Smooth muscle cell (in vitro differentiated cells): ENCODE results near the gene HBM. TPM values are rescaled to one million over a fixed set of nuclear protein-coding genes. Genes with fewer than 3 reads are reported as not detected.

Experiments
- DNase-seq: peaks from one replicate; lab custom pipeline; 2025; ENCODE audit not compliant: unreplicated experiment; lab: John Stamatoyannopoulos, UW
- H2AFZ ChIP-seq: fragments of 200-600 bp; sonication (generic); 2 replicates; pipeline ENCODE4 v1.6.0; 2016; ENCODE audit warnings: antibody characterized with exemption, low read depth, mild to moderate bottlenecking
- H3F3A ChIP-seq: fragments of 200-600 bp; sonication (generic); 2 replicates; pipeline ENCODE4 v1.6.0; 2017; ENCODE audit warnings: antibody characterized with exemption, low read depth
- H3K27ac ChIP-seq: fragments of 200-600 bp; sonication (generic); 2 replicates; pipeline ENCODE4 v1.5.1; 2016; ENCODE audit warnings: low read depth, mild to moderate bottlenecking
- H3K27me3 ChIP-seq: fragments of 200-600 bp; sonication (generic); 2 replicates; pipeline ENCODE4 v1.6.1; 2016; ENCODE audit warnings: low read depth, mild to moderate bottlenecking
- H3K36me3 ChIP-seq: fragments of 200-600 bp; sonication (generic); 2 replicates; pipeline ENCODE4 v1.5.1; 2016; ENCODE audit warnings: low read depth
- H3K4me1 ChIP-seq: fragments of 200-600 bp; sonication (generic); 2 replicates; pipeline ENCODE4 v1.5.1; 2016; ENCODE audit warnings: low read depth
- H3K4me2 ChIP-seq: fragments of 200-600 bp; sonication (generic); 2 replicates; pipeline ENCODE4 v1.6.0; 2016; ENCODE audit warnings: mild to moderate bottlenecking
- H3K4me3 ChIP-seq: fragments of 200-600 bp; sonication (generic); 2 replicates; pipeline ENCODE4 v1.5.1; 2016; ENCODE audit warnings: mild to moderate bottlenecking
- H3K79me2 ChIP-seq: fragments of 200-600 bp; sonication (generic); 2 replicates; pipeline ENCODE4 v1.6.0; 2016; ENCODE audit warnings: low read depth, mild to moderate bottlenecking
- H3K9ac ChIP-seq: fragments of 200-600 bp; sonication (generic); 2 replicates; pipeline ENCODE4 v1.6.0; 2016; ENCODE audit warnings: low read depth
- H3K9me3 ChIP-seq: fragments of 200-600 bp; sonication (generic); replicated peaks from 2 replicates; pipeline ENCODE4 v1.5.1; 2016; ENCODE audit warnings: low read depth
- H4K20me1 ChIP-seq: fragments of 200-600 bp; sonication (generic); 2 replicates; pipeline ENCODE4 v1.6.0; 2016; ENCODE audit warnings: low read depth
- WGBS: methylation state at CpG from one replicate; pipeline ENCODE4 v1.1.7; 2016; ENCODE audit warnings: low lambda C conversion rate; 5-methylcytosine and 5-hydroxymethylcytosine counted together
- polyA plus RNA-seq: library from polyadenylated mRNA; unstranded; fragments of >200 nt; fragmentation: Nextera tagmentation; extraction: Ambion mirVana; gene quantifications from 2 replicates; pipeline ENCODE4 v1.2.1, GENCODE V29; 2016
- total RNA-seq: library from RNA; depleted of rRNA; stranded (reverse); fragments of >200 nt; gene quantifications from 2 replicates; pipeline ENCODE4 v1.2.3, GENCODE V29; 2014
- TF ChIP-seq, protein P1 (sequence below): fragments of 200-600 bp; sonication (generic); IDR thresholded peaks from 2 replicates; pipeline ENCODE4 v1.5.1; 2017; ENCODE audit warnings: borderline replicate concordance, mild to moderate bottlenecking, antibody characterized with exemption; ENCODE audit not compliant: insufficient read depth, poor library complexity, severe bottlenecking

Gene HBM
- total and polyA plus RNA-seq, 2 experiments from 2014 or later, result not detected

- no peak overlapping the region for H3K9ac ChIP-seq
- DNase-seq, result no peak
- no peak overlapping the region for H3K4me2 ChIP-seq
- no peak overlapping the region for H3K27ac ChIP-seq
- H3F3A ChIP-seq, result peaks cover 6% of the 10 kb centered on the region
- no peaks in the 10 kb centered on the region for H4K20me1 ChIP-seq
- TF ChIP-seq, protein P1, sequence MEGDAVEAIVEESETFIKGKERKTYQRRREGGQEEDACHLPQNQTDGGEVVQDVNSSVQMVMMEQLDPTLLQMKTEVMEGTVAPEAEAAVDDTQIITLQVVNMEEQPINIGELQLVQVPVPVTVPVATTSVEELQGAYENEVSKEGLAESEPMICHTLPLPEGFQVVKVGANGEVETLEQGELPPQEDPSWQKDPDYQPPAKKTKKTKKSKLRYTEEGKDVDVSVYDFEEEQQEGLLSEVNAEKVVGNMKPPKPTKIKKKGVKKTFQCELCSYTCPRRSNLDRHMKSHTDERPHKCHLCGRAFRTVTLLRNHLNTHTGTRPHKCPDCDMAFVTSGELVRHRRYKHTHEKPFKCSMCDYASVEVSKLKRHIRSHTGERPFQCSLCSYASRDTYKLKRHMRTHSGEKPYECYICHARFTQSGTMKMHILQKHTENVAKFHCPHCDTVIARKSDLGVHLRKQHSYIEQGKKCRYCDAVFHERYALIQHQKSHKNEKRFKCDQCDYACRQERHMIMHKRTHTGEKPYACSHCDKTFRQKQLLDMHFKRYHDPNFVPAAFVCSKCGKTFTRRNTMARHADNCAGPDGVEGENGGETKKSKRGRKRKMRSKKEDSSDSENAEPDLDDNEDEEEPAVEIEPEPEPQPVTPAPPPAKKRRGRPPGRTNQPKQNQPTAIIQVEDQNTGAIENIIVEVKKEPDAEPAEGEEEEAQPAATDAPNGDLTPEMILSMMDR, result no peak
- H3K27me3 ChIP-seq, result no peaks in the 10 kb centered on the region
- peaks cover 9% of the 10 kb centered on the region for H3K4me1 ChIP-seq
- no peaks in the 10 kb centered on the region for H3K9me3 ChIP-seq
- H3K4me3 ChIP-seq, result no peak overlapping the region
- WGBS, result 82% methylated on average over 10 of the region's 10 CpGs
- peaks cover 18% of the 10 kb centered on the region for H3K79me2 ChIP-seq
- H3K36me3 ChIP-seq, result no peaks in the 10 kb centered on the region
- no peak overlapping the region for H2AFZ ChIP-seq
Measured at GRCh38 chr16:140175-140857, 25.5 kb upstream of the HBM start.

GRCh38 chr16:142405-142967 is 23.3 kb upstream of the HBM start:
- Histone ChIP-seq H3K4me3 (no peak overlapping the region), H3F3A (peaks cover 6% of the 10 kb centered on the region), H3K27ac (no peak overlapping the region), H3K79me2 (peaks cover 3% of the 10 kb centered on the region), H3K27me3 (no peaks in the 10 kb centered on the region), H3K9ac (no peak overlapping the region), H3K4me1 (peaks cover 6% of the 10 kb centered on the region), H3K36me3 (no peaks in the 10 kb centered on the region), H2AFZ (no peak overlapping the region), H4K20me1 (no peaks in the 10 kb centered on the region), H3K9me3 (no peaks in the 10 kb centered on the region), H3K4me2 (no peak overlapping the region)
- no peak for DNase-seq
- 92% methylated on average over 12 of the region's 12 CpGs for WGBS
- TF ChIP-seq, protein P1, result no peak

- Histone ChIP-seq H3K27ac (peak overlapping the region; percentile 19), H3K4me2 (no peak overlapping the region), H3K4me1 (no peaks in the 10 kb centered on the region), H3K79me2 (no peaks in the 10 kb centered on the region), H3F3A (peaks cover 6% of the 10 kb centered on the region), H3K4me3 (no peak overlapping the region), H3K9ac (no peak overlapping the region), H3K27me3 (no peaks in the 10 kb centered on the region), H3K9me3 (no peaks in the 10 kb centered on the region), H3K36me3 (no peaks in the 10 kb centered on the region), H2AFZ (no peak overlapping the region), H4K20me1 (no peaks in the 10 kb centered on the region)
- DNase-seq, result no peak
- TF ChIP-seq, protein P1, result no peak
- WGBS, result 88% methylated on average over 6 of the region's 6 CpGs
Measured at GRCh38 chr16:143047-143446, 22.7 kb upstream of the HBM start.

GRCh38 chr16:143456-143855 is 22.3 kb upstream of the HBM start:
- TF ChIP-seq, protein P1, result no peak
- Histone ChIP-seq H3K4me3 (no peak overlapping the region), H3K4me1 (no peaks in the 10 kb centered on the region), H3K79me2 (no peaks in the 10 kb centered on the region), H3K4me2 (peak overlapping the region; percentile 48), H3K36me3 (no peaks in the 10 kb centered on the region), H3K27ac (peak overlapping the region; percentile 19), H4K20me1 (no peaks in the 10 kb centered on the region), H3F3A (peaks cover 6% of the 10 kb centered on the region), H2AFZ (no peak overlapping the region), H3K9ac (no peak overlapping the region), H3K27me3 (no peaks in the 10 kb centered on the region), H3K9me3 (no peaks in the 10 kb centered on the region)
- WGBS, result 34% methylated on average over 6 of the region's 6 CpGs
- no peak for DNase-seq
